ENCODE measurements around the gene NIPA2.
A peak's percentile ranks its signal among the peaks of the same experiment; 100 is the strongest.

NIPA2 gene

DNA sequence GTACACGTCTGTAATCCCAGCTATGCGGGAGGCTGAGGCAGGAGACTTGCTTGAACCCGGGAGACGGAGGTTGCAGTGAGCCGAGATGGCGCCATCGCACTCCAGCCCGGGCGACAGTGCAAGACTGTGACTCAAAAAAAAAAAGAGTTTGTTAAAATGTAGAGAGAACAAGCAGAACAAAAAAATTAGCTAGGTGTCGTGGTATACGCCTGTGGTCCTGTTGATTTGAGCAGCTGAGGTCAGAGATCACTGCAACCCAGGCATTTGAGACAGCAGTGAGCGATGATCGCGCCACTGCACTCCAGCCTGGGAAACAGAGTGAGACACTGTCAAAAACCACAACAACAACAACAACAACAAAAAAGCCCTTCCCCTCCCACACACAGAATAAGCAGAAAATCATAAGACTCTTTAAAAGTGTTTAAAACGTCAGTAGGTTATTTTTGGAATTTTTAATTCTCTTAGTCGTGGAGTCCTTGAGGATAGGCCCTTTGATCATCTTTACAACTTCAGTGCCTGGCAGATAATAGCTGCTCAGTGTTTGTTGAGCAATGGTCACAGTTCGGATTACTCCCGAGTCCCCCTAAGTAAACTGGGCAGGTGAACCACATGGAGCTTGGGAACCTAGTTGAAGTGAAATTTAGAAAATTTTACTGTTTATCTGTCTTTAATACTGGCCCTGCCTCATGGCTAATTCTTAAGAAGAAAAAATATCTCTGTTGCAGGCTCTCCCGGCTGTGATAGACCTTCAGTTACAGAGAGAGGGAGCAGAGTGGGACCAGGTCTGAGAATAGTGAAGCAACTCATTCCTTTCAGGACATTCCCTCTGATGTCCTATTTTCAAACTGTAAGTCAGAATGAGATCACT is 6.2 kb downstream of the NIPA2 start:
- no peak for DNase-seq

- DNase-seq = no peak
These were observed 6.9 kb downstream of the NIPA2 start for GRCh38 chr15:22845289-22845900.

GRCh38 chr15:22846073-22846472 is 7.6 kb downstream of the NIPA2 start:
- DNase-seq = no peak

DNA sequence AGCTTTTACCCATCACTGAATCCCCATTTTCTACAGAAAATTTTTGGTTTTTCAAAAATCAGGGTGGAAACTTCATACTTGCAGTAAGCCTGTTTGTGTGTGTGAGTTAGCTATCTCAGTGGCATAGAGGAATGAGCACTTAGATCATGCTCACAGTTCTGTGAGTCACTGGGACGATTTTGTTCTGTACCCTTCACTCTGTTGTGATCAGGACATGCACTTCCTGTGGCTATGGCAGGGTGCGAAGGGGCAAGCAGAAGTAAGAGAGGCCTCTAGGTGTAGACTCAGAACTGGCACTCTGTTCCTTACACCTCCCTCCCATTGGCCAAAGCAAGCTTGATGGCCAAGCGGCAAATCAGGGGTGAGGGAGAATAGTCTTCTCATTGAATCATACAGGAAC is 11.6 kb downstream of the NIPA2 start:
- DNase-seq = no peak

DNA sequence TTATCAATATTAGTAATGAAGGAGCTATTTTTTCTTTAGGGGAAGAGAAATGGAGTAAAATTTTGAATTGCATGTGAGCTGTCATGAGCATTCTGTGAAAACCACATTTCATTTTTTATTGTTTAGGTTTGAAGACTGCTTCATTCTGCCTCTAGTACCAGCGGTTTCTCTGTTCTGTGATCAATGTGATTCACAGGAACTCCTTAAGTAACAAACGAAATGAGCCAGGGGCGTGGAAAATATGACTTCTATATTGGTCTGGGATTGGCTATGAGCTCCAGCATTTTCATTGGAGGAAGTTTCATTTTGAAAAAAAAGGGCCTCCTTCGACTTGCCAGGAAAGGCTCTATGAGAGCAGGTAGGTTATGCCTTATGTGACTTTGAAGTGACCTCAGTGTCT is 13.0 kb downstream of the NIPA2 start:
- DNase-seq = no peak

DNA sequence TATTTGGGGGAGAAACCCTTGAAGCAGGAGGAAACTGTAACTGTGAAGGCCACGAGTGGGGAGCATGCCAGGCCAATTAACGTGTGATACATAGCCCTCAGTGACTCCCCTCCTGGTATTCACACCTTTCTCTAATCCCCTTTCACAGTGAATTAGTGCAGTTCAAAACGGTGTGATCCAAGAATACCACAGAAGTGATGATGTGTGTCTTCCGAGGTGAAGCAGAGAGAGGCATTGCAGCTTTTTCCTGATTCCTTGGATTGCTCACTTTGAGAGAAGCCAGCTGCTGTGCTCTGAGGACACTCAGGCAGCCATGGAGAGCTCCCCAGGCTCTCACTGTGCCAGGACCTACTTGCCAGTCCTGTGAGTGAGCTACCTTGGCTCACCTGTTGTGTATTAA is 17.3 kb downstream of the NIPA2 start:
- DNase-seq = no peak

- DNase-seq = no peak
These were observed 18.2 kb downstream of the NIPA2 start for GRCh38 chr15:22856659-22857058.

- no peak for DNase-seq
These were observed 22.7 kb downstream of the NIPA2 start for GRCh38 chr15:22861161-22861560.

DNA sequence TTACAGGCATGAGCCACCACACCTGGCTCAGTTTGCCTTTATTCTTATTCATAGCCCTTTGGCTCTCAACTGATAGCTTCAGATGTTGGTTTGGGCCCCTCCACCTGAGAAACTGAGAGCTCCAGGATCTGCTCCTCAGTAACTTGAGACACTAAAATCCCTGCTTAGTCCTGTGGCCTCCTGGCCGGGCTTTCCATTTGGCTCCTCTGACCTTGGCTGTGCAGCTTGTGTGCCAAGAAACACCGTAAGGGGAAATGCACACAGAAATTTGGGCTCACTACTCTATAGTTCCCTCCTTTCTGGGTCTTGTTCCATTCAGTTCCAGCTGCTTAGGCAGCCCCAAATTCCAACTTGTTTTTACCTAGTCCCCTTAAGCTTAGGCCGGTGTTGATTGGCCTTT is 24.9 kb downstream of the NIPA2 start:
- no peak for DNase-seq

DNA sequence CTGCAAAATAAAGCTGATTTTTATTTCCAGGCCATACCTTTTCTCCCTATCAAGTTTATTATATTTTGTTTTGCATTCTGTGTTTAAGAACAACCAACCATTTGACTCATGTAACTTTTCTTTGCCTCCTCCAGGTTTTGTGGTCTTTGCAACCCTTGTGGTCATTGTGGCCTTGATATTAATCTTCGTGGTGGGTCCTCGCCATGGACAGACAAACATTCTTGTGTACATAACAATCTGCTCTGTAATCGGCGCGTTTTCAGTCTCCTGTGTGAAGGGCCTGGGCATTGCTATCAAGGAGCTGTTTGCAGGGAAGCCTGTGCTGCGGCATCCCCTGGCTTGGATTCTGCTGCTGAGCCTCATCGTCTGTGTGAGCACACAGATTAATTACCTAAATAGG is 27.6 kb downstream of the NIPA2 start:
- DNase-seq = no peak

GRCh38 chr15:22867886-22868285 is 29.4 kb downstream of the NIPA2 start:
- DNase-seq = no peak

- DNase-seq = peak in 1 of 2 experiments; percentile 15
These were observed 30.0 kb downstream of the NIPA2 start for GRCh38 chr15:22868495-22868894.

GRCh38 chr15:22868928-22869327 is 30.5 kb downstream of the NIPA2 start:
- no peak for DNase-seq

DNA sequence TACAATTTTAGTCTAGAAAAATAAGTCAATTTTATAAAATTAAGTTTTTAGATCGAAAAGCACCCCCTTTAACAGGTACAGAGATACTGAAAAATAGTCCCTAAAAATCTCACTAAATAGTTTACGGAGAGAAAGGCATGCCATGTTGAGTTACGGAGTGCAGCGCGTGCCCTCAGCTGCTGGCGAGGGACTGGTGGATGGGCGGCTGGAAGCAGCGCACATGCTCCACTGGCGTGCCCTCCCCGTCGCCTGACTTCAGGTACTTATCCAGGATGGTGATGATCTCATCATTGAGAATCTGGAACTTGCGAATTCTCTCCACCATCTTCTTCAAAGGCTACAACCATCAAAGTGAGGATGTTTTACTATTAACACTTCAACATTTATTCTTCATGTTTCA is 31.4 kb downstream of the NIPA2 start:
- no peak for DNase-seq

GRCh38 chr15:22870865-22871264 is 32.4 kb downstream of the NIPA2 start:
- DNase-seq = no peak

GRCh38 chr15:22871481-22872086 is 33.1 kb downstream of the NIPA2 start:
- DNase-seq = no peak

GRCh38 chr15:22872936-22873701 is 34.7 kb downstream of the NIPA2 start:
- no peak for DNase-seq

DNA sequence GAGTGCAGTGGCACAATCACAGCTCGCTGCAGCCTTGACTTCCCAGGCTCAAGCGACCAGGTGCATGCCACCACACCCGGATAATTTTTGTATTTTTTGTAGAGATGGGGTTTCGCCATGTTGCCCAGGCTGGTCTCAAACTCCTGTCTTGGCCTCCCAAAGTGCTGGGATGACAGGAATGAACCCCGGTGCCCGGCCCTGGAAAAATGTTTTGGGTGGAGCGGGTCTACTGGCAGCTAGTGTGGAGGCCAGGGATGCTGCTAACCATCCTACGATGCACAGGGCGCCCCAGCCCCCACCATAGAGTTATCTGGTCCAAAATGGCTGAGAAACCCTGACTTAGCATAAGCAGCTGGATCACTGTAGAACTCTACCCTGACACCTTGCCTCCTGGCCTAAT is 35.4 kb downstream of the NIPA2 start:
- DNase-seq = no peak

GRCh38 chr15:22874256-22874655 is 35.8 kb downstream of the NIPA2 start:
- DNase-seq = no peak

- DNase-seq = no peak
These were observed 36.5 kb downstream of the NIPA2 start for GRCh38 chr15:22874966-22875365.

DNA sequence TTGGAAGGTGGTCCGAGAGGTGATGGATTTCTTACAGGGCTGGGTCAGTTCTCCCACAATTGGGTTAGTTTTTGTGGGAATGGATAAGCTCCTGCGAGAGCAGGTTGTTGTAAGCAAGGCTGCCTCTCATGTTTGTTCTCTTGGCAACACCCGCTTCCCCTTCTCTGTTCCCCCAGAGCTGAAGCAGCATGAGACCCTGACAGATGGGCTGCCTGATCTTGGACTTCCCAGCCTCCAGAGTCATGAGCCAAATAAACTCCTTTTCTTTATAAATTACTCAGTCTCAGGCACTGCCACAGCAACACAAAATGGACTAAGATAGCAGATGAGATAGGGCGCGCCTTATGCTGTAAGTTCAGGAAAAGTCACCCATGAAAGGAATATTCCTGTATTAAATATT is 38.7 kb downstream of the NIPA2 start:
- DNase-seq = no peak

DNA sequence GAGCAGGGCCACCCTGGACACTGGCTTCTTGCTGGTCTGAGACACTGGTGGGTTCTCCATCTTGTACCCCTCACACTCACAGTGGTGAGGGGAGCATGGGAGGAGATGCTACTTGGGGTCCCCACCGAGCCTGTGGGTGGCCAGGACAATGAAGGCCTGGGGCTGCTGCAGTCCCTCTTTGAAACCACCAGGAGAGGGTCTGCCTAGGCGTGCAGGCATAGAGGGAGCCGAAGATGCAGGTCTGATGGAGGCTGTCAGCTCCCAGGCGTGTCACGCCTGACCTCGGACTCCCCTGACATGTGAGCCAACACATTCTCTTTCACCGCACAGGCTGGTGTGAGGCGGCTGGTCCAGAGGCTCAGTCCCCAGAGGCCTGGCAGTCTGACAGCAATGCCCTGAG is 39.1 kb downstream of the NIPA2 start:
- no peak for DNase-seq

DNA sequence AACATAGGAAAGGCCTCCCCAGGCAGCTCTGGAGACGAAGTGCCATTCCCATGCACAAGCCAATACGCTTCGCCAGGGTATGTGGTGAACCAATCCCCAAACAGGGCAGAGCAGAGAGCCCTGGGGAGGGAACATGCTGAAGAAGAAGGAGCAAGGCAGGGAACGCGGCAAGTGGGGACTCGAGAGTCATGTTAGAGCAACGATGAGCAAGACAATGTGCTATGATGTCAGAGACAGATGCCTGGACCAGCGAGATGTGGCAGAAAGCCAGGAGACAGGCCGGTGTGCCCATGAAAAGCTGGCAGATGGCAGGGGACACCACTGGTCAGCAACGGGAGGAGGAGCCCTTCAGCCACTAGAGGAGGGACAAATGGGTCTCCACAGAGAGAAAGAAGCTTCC is 39.6 kb downstream of the NIPA2 start:
- DNase-seq = no peak
